ENCODE measurements around the gene GRM8.

GRCh38 chr7:126715076-126715475, 537.7 kb downstream of the GRM8 start:
- TF ChIP-seq, protein P1, sequence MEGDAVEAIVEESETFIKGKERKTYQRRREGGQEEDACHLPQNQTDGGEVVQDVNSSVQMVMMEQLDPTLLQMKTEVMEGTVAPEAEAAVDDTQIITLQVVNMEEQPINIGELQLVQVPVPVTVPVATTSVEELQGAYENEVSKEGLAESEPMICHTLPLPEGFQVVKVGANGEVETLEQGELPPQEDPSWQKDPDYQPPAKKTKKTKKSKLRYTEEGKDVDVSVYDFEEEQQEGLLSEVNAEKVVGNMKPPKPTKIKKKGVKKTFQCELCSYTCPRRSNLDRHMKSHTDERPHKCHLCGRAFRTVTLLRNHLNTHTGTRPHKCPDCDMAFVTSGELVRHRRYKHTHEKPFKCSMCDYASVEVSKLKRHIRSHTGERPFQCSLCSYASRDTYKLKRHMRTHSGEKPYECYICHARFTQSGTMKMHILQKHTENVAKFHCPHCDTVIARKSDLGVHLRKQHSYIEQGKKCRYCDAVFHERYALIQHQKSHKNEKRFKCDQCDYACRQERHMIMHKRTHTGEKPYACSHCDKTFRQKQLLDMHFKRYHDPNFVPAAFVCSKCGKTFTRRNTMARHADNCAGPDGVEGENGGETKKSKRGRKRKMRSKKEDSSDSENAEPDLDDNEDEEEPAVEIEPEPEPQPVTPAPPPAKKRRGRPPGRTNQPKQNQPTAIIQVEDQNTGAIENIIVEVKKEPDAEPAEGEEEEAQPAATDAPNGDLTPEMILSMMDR (IDR thresholded peaks at IDR 0.05) = no peak
- no peak for TF ChIP-seq POLR2A (IDR thresholded peaks at IDR 0.05)
